Endodermal cell (in vitro differentiated cells): ENCODE results near the gene COG5. TPM values are rescaled to one million over a fixed set of nuclear protein-coding genes. Genes with fewer than 3 reads are reported as not detected.

Experiments
- DNase-seq: peaks from one replicate; pipeline ENCODE4 v3.0.0-alpha.2; 2017
- H3K27ac ChIP-seq: 2 replicates; pipeline ENCODE4 v1.5.1; 2013; ENCODE audit warnings: mild to moderate bottlenecking, low read depth, low read length, moderate library complexity
- H3K27me3 ChIP-seq: 2 replicates; pipeline ENCODE4 v1.6.1; 2013; ENCODE audit warnings: mild to moderate bottlenecking, low read length, moderate library complexity; ENCODE audit not compliant: insufficient read depth, control insufficient read depth, poor library complexity, severe bottlenecking
- H3K36me3 ChIP-seq: 2 replicates; pipeline ENCODE4 v1.7.0; 2013; ENCODE audit warnings: mild to moderate bottlenecking, low read length, moderate library complexity; ENCODE audit not compliant: control insufficient read depth, insufficient read depth
- H3K4me1 ChIP-seq: one replicate; pipeline ENCODE4 v1.7.0; 2013; ENCODE audit warnings: low read length; ENCODE audit not compliant: control insufficient read depth, insufficient read depth
- H3K4me3 ChIP-seq: 2 replicates; pipeline ENCODE4 v1.5.1; 2013; ENCODE audit warnings: mild to moderate bottlenecking, low read length, moderate library complexity
- H3K9ac ChIP-seq: 2 replicates; pipeline ENCODE4 v1.6.1; 2013; ENCODE audit warnings: mild to moderate bottlenecking, low read length, moderate library complexity; ENCODE audit not compliant: poor library complexity, severe bottlenecking; ENCODE audit errors: extremely low read depth
- H3K9me3 ChIP-seq: 2 replicates; pipeline ENCODE4 v1.6.1; 2013; ENCODE audit warnings: mild to moderate bottlenecking, low read length, moderate library complexity; ENCODE audit not compliant: control insufficient read depth
- H3K27ac Mint-ChIP-seq: 2 replicates; pipeline ENCODE4 v1.8.0; 2020; ENCODE audit warnings: mixed read lengths
- H3K27me3 Mint-ChIP-seq: 2 replicates; pipeline ENCODE4 v1.8.0; 2021; ENCODE audit warnings: mild to moderate bottlenecking, mixed read lengths; ENCODE audit not compliant: insufficient read depth
- H3K36me3 Mint-ChIP-seq: 2 replicates; pipeline ENCODE4 v1.8.0; 2020; ENCODE audit warnings: low read depth, mixed read lengths
- H3K4me1 Mint-ChIP-seq: 2 replicates; pipeline ENCODE4 v1.8.0; 2020; ENCODE audit warnings: mixed read lengths
- H3K4me3 Mint-ChIP-seq: 2 replicates; pipeline ENCODE4 v1.8.0; 2020; ENCODE audit warnings: mild to moderate bottlenecking, moderate library complexity, mixed read lengths
- H3K9me3 Mint-ChIP-seq: 2 replicates; pipeline ENCODE4 v1.8.0; 2020; ENCODE audit warnings: mild to moderate bottlenecking, mixed read lengths
- CTCF ChIP-seq: fragments of 200-600 bp; sonication (generic); conservative IDR thresholded peaks from 2 replicates; pipeline ENCODE4 v1.5.0; 2021; ENCODE audit warnings: antibody characterized with exemption, mild to moderate bottlenecking
- WGBS, 2 experiments: methylation state at CpG; one replicate each; pipeline versions ENCODE4 v1.1.5 to v1.1.7; 2013; ENCODE audit warnings: missing lambda C conversion rate in 2 of 2, mixed read lengths in 1 of 2; ENCODE audit not compliant: insufficient coverage in 1 of 2, insufficient read length in 1 of 2; 5-methylcytosine and 5-hydroxymethylcytosine counted together
- total RNA-seq, 2 donors: library from RNA; stranded (reverse); fragmentation: NEBNext Ultra II Directional in 1 of 2; extraction: Animal tissue kit (Norgen Biotek cat#: 25700) in 1 of 2; gene quantifications; 2 replicates in 1 of 2; 3 replicates in 1 of 2; pipeline ENCODE4 v1.2.1, GENCODE V29; 2021

The COG5 gene
- total RNA-seq, 2 donors from 2014 or later, result 25.5 to 34.7 TPM

GRCh38 chr7:107384025-107384424, 179.7 kb downstream of the COG5 start:
- peaks cover 2% of the 10 kb centered on the region for H3K4me1 ChIP-seq
- DNase-seq, result no peak
- Mint-ChIP-seq H3K27me3 (no peaks in the 10 kb centered on the region), H3K4me3 (no peak overlapping the region), H3K9me3 (peaks cover 9% of the 10 kb centered on the region), H3K4me1 (peaks cover 31% of the 10 kb centered on the region), H3K27ac (no peak overlapping the region), H3K36me3 (peaks cover 7% of the 10 kb centered on the region)
- H3K4me3 ChIP-seq, result no peak overlapping the region
- H3K9me3 ChIP-seq, result peaks cover 20% of the 10 kb centered on the region
- H3K36me3 ChIP-seq, result no peaks in the 10 kb centered on the region
- WGBS, 2 experiments, result 92 to 95% methylated on average over 3 to 5 of the region's 5 CpGs
- peak; percentile 47 for TF ChIP-seq CTCF
- no peaks in the 10 kb centered on the region for H3K27me3 ChIP-seq
- H3K9ac ChIP-seq, result no peak overlapping the region
- H3K27ac ChIP-seq, result no peak overlapping the region

- Histone ChIP-seq H3K9ac (no peak overlapping the region), H3K9me3 (peaks cover 20% of the 10 kb centered on the region), H3K4me3 (no peak overlapping the region), H3K36me3 (no peaks in the 10 kb centered on the region), H3K27me3 (no peaks in the 10 kb centered on the region), H3K27ac (no peak overlapping the region), H3K4me1 (peaks cover 2% of the 10 kb centered on the region)
- Mint-ChIP-seq H3K4me1 (peaks cover 25% of the 10 kb centered on the region), H3K9me3 (peaks cover 9% of the 10 kb centered on the region), H3K27ac (no peak overlapping the region), H3K36me3 (peaks cover 7% of the 10 kb centered on the region), H3K4me3 (no peak overlapping the region), H3K27me3 (no peaks in the 10 kb centered on the region)
- no peak for DNase-seq
- WGBS, 2 experiments, result 95 to 96% methylated on average over 4 of the region's 4 CpGs
- TF ChIP-seq CTCF, result no peak
Observed at GRCh38 chr7:107383203-107383602, 180.5 kb downstream of the COG5 start.

GRCh38 chr7:107381453-107381852, 182.3 kb downstream of the COG5 start:
- peaks cover 9% of the 10 kb centered on the region for H3K9me3 Mint-ChIP-seq

More at GRCh38 chr7:107381453-107381852, 182.3 kb downstream of the COG5 start:
- DNase-seq, result no peak
- no peak for TF ChIP-seq CTCF
- no peak overlapping the region for H3K27ac ChIP-seq
- Mint-ChIP-seq H3K27me3 (no peaks in the 10 kb centered on the region), H3K4me1 (peaks cover 12% of the 10 kb centered on the region), H3K4me3 (no peak overlapping the region), H3K36me3 (peaks cover 7% of the 10 kb centered on the region), H3K27ac (no peak overlapping the region)
- H3K4me3 ChIP-seq, result no peak overlapping the region
- H3K4me1 ChIP-seq, result no peaks in the 10 kb centered on the region
- H3K36me3 ChIP-seq, result no peaks in the 10 kb centered on the region
- H3K9me3 ChIP-seq, result peaks cover 20% of the 10 kb centered on the region
- H3K27me3 ChIP-seq, result no peaks in the 10 kb centered on the region
- 95 to 100% methylated on average over 2 to 4 of the region's 4 CpGs for WGBS, 2 experiments
- no peak overlapping the region for H3K9ac ChIP-seq
